ENCODE results near the gene TDO2.
"Not testable (repeated sequence)": the region's sequence is repeated elsewhere in the genome, so short reads cannot be mapped to it uniquely, and the experiment has no call there.

The TDO2 gene

DNA sequence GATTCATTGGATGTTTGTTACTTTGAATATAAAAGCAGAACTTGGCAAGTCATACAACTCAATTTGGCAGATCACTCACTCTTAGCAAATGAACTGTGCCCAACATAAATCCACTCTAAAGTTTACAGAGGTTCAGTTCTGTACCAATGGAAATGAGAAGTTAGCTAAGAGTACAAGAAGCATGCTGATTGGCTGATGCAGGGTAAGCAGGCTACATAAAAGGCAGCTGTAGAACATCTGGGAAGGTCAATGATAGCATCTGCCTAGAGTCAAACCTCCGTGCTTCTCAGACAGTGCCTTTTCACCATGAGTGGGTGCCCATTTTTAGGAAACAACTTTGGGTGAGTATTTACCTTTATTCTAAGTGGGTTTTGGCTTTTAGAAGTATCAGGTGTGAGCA is at the start of gene TDO2:
TSS of gene TDO2 (plus strand) at position 244 of the 400 bp plus-strand sequence. CDS start at position 307, 63 bp downstream.
- no peak for DNase-seq

DNA sequence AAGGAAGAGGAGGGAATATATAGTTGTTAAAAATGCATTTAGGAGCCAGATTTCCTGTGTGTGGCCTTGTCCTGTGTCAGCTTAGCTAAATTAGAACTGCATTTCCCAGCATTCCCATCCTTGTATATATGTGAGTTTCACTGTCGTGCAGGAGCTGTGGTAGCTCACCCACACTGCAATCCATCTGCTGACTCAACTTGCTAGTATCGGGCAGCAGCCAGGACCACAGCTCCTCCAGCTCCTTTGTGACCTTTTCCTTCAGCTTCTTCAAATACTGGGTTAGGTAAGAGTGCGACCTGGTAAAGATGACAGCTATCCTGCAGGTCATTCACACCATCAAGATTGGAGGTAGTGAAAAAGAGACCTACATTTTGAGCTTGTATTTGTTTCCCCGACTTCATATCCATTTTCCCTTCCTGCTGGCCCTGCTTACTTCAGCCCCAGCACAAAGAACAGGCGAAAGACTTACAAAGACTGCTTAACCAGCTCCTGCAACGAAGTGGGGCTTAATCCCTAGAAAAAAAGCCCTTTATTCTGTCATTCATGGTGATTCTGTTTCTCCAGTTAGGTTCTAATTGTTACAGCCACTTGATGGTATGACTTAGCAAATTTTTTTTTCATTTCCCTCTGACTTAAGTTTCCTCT is 48.8 kb upstream of the TDO2 start:
- DNase-seq: no peak

DNA sequence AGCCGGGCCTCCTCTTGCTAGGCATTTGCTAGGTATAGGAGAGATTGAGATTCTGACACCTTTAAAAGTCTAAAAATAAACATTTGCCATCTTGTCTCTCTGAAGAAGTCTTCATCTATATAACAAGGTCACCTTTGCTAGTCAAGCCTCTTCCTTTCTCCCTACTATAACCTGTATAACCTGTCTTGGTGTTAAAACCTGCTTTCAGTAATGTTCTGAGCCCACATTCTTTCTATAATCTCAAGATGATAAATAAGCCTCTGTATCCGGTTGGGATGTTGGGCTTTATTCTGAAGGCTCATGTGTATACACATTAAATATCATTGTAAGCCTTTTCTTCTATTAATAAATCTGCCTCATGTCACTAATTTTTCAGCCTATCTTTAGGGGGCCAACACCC is 47.6 kb upstream of the TDO2 start:
- DNase-seq: no peak

DNA sequence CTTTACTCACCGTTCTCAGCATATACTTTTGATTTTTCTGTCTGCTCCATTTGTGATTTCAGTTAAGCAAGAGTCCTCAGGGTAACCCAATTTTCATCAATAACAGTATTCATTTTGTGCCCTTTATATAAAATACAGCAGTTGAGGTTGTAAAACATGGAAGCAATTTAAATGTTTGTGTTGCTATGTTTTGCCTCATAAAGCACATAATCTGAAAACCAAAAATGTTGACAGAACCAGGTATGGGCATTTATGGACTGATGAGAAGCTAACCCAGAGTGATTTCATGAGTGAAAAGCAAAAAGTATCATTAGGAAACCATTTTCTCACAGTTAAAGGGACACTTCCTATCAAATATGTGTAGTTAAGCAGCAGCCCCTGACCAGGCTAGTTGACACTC is 37.3 kb upstream of the TDO2 start, which contains the start of gene ASIC5:
TSS of gene ASIC5 (minus strand) at position 101 of the 400 bp plus-strand sequence. CDS start at position 50, 51 bp downstream.
- no peak for DNase-seq

DNA sequence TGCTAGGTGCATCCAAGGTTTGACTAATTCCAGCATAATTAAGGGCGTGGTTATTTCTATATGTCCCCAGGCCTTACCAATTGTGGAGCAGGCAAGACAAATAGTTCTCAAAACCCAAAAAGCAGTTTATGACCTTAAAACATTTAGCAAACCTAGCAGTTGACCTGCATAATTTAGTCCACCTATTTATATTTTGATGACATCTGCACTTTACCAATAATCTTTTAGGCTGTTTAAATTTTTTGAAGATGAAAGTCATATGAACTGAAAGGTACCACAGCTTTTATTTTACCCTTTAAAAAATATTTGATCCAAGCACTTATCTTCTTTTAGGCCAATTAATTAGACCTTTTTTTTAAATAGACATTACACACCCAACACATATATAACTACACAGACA is 27.6 kb upstream of the TDO2 start:
- DNase-seq: no peak

DNA sequence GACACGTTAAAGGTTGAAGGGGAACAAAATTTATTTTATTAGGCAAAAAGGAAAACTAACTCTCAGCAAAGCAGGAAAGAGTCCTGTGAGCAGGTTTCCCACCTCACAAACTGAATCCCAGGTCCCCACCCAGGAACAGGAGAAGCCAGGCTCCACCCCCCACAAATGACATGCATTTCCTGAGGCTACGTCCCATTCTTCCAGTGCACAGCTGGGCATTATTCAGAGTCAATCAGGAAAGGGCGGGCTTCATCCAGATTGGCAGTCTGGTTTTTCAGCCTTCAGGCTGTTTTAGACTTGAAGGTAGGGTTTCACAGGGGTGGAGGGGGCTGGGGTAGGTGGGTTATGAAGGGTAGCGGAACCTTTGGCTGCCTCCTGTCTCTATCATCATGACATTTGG is 25.5 kb upstream of the TDO2 start:
- DNase-seq: no peak

DNA sequence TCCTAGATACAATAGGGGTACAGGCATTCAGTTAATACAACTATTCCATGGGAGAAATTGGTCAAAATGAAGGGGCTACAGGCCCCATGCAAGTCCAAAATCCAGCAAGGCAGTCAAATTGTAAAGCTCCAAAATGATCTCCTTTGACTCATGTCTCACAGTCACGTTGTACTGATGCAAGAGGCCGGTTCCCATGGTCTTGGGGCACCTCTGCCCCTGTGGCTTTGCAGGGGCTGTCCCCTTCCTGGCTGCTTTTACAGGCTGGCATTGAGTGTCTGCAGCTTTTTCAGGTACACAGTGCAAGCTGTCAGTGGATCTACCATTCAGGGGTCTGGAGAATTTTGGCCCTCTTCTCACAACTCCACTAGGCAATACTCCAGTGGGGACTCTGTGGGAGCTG is 24.9 kb upstream of the TDO2 start:
- no peak for DNase-seq

DNA sequence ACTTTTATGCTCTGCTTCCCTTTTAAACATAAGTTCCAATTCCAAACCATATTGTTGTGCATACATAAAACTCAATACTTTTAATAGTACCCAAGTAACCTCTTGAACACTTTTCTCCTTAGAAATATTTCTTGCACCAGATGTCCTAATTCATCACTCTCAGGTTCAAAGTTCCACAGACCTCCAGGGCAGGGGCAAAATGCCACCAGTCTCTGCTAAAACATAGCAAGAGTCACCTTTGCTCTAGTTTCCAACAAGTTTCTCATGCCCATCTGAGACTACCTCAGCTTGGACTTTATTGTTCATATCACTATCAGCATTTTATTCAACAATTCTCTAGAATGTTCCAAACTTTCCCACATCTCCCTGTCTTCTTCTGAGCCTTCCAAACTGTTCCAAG is 23.7 kb upstream of the TDO2 start:
- no peak for DNase-seq

DNA sequence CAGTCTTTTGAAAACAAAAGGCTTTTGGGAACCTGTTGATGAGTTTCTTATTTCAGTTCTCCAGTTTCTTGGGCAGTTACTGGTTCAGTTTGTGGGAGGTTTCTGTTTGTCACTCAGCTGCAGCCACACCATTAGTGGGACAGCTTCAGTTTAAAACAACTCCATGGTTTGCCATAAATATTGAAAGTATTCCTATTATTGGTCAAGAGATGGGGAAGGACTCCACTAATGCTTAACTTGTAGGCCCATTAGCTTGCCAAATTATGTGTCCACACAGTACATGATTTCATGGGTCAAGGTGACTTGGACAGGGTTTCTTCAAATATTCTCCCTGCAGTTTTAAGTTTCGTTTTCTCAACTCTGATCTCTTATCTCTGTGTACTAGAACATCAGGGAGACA is 21.9 kb upstream of the TDO2 start:
- DNase-seq: no peak

DNA sequence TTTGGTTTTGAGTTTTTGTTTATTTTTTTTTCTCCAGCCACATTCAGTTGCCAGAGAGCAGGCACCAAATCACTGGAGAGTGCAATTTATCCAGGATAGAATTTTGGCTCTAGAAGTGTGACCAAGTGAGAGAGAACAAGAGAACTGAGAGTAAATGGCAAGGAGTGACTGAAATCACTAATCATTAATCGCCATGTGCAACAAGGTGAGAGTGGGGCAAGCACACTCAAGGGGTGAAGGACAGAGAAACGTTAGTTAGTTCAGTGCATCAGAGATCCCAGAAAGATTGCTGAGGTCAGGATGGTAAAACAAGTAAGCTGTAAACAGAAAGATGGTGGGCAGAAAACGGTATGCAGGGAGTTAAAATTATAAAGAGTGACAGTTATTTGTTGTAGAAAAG is 19.6 kb upstream of the TDO2 start:
- DNase-seq: no peak

DNA sequence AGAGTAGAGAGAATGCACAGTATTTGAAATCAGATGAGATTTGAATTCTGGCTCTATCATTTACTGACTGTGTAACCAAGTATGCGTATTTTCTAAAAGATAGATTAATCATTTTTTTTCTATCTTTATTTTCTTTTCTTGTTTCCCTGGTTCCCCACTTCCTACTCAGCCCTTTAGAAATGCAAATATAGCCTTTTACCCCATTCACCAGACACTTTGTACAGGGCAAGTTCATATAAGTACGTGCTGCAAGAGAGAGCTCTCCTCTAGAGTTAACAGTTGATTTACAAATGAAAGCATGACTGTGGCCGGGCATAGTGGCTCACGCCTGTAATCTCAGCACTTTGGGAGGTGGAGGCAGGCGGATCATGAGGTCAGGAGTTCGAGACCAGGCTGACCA is 17.8 kb upstream of the TDO2 start:
- DNase-seq: no peak

DNA sequence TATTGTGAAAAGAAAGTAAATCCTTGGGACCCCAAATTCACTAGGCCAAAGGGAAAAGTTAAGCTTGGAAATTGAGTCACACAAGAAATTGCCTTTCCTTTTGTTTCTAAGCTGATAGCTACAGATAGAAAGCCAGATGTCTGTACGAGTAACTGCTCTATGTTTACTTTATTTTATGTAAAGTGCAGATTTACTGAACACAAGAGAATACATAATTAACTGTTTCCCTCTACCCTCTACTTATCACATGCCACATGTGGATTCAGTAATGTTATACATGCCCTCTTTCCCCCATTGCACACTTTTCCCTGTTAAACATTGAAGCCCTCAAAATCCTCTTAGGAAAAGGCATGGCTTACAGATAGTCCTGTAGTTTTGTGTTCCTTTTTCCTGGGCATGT is 16.5 kb upstream of the TDO2 start:
- no peak for DNase-seq

DNA sequence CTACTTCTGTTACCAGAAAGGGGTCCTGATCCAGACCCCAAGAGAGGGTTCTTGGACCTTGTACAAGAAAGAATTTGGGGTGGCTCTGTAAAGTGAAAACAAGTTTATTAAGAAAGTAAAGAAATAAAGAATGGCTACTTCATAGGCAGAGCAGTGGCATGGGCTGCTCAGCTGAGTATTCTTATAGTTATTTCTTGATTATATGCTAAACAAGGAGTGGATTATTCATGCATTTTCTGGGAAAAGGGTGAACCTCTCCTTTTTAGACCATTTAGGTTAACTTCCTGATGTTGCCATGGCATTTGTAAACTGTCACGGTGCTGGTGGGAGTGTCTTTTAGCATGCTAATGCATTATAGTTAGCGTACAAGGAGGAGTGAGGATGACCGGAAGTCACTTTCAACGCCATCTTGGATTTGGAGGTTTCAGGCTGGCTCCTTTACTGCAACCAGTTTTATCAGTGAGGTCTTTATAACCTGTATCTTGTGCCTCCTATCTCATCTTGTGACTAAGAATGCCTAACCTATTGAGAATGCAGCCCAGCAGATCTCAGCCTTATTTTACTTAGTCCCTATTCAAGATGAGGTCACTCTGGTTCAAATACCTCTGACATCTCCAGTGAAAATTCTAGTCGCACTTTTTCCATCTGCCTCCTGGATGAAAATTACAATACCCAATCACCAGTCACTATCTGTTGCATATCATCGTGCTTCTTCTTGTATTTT is 15.5 kb upstream of the TDO2 start:
- no peak for DNase-seq

DNA sequence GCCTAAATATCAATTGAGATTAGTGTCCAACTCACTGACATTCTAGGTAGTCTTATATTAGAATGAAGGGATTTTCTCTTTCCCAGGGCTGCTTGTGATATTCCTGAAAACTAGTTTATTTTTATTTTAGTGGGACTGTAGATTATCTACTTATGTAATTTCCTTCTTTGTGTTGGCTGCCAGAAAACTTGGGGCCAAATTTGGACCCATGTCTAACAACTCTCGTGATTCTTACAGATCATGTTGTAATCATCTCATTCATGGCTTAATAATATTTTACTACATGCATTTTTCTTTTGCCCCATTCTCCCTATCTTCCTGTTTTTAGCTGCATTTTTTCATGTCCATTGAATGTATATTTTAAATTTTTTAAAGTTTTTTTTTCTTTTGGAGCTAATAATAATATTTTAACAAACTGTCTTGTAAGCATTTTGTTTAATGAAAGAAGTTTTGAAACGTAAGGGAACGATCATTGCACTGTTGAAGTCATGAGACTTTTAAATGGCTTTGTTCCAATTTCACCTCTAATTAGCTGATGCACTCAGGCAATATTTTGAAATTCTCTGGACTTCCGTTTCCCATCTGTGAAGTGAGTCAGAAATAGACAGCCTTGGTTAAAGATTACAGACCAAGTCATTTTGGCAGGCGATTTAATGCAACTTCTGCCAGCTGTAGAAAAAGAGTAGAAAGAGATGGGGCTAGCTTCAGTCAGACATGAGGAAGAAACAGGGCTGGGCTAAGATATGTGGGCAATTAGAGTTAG is 14.3 kb upstream of the TDO2 start:
- DNase-seq: no peak

DNA sequence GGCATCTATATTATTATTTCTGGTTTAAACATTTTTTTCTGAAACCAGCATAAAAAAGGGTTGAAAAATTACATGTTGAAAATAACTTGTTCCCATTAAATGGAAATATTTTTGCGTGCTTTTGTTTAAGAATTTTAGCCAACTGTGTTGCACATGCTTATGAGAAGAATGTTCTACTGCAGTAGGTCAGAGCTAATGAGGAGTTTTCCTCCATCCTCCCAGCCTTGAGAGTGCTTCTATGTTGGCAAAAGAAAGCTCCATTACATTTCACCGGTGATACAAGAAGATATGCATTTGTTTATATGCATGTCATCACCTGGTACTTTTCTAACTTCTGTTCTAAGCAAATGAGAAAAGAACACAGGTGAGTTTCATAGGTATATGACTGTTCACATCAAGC is 13.6 kb upstream of the TDO2 start:
- DNase-seq: no peak

DNA sequence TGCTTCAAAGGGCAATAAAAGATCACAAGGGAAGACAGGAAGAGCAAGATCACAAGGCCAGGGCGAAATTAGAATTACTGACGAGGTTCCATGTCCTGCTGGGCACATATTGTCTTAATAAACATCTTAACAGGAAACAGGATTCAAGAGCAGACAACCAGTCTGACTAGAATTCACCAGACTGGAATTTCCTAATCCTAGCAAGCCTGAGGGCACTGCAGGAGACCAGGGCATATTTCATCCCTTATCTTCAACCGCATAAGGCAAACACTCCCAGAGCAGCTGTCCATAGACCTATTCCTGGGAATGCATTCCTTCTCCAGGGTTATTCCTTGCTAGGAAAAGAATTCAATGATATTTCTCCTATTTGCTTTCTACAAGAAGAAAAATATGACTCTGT is 12.4 kb upstream of the TDO2 start:
- DNase-seq: no peak

DNA sequence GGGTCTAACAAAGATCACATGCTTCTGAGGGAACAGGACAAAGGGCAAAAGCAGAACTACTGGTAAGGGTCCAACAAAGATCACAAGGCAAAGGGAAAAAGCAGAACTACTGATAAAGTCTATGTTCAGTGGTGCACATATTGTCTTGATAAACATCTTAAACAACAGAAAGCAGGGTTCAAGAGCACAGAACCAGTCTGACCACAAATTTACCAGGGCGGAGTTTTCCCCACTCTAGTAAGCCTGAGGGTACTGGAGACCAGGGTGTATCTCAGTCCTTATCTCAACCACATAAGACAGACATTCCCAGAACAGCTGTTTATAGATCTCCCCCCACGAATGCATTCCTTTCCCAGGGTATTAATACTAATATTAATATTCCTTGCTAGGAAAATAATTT is 5.1 kb upstream of the TDO2 start:
- DNase-seq: not testable (repeated sequence)

DNA sequence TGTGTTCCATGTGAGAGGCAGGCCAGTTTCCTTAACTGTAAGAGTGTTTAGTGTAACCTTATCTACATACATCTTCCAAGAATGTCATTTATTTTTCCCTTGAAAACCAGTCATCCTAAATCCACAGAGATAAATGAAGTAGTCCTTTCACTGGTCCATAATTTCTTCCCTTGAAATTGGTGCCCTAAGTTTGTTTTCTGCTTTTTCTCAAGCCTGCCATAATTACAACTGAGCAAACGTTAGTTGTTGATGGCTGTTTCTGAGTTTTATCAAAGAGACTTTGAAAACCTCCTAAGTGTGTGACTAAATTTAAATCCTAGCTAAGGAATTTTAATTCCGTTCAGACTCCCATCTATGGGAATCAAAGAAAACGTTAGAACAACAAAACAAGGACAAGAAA is 3.6 kb upstream of the TDO2 start:
- DNase-seq: no peak

DNA sequence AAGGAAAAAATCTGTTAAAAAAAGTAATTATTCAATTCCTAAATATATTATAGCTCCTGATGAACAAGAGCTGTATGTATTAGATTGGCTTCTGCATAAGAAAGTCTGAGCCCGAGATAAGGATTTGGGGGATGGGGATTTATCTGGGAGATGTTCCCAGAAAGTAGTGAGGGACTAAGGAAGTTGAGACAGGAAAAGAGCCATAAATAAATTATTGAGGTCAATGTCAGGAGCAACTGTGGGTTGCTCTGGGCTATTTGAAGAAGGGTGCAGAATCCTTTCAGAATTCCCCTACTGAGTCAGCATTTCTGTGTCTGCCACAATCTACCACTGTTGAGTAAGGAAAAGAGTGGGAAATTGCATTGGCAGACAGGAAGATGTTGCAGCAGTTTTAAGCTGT is 3.1 kb upstream of the TDO2 start:
- no peak for DNase-seq

DNA sequence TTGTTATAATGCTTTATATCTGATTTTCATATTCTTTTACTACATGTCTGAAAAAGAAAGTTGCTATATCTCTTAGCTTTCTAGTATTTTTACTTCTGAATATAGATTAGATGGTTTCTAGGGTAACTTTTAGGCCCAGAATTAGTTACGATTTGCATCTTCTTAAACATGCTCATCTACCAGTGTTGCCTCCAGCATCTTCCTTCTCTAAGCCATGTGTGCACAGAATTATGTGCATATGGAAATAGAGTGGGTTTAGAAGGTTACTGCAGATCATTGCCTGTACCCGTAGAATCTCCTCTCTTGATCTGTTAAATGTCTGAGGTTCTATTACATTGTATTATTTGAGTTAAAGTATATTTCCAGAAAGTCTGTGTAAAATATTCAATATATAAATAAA is 2.5 kb upstream of the TDO2 start:
- no peak for DNase-seq

DNA sequence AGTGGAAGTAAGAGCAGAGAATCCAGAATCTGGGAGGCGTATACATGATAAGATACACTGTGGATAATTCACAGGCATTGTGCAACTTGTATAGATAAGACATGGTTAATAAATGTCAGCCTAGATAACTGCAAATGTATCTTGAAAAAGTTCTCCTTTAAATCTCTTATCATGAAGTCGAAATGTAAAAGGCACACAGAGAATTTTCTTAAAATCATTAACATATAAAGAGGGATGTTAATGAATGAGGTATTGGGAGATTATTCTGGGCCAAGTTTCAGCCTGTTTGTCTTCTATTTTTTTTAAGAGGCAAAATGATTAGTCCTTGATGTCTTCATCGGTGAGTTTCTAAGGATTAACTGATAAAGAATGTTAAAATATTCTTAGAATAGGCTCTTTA is 835 bp downstream of the TDO2 start:
- DNase-seq: no peak

DNA sequence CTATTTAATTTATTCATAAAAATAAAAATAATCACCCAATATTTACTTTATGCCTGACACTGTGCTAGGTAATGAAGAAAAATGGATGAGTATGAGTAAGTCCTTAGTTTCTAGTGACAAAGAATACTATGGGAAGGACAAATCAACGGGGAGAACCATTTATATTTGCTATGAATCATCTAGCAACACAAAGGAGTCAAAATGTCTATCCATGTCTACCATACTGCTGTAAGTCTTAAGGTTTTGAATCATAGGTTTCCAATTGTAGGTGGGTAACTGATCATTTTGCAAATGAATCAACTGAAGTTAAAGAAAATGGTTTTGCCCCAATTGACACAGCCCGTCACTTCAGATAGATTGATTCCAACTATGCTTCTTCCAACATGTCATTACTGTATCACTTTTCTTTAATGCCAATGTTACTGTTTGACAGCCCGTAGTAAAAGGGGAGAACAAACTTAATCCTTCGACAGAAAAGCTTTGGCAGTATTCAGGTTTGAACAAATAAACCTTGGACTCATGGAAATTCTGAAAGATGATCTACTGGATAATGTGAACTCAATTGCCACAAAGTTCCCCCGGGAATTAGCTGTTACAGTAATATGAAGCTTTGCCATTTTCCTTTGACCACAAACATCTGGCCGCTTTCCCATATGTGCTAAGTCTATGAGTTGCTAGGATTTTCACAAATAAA is 3.2 kb downstream of the TDO2 start:
- DNase-seq: no peak

DNA sequence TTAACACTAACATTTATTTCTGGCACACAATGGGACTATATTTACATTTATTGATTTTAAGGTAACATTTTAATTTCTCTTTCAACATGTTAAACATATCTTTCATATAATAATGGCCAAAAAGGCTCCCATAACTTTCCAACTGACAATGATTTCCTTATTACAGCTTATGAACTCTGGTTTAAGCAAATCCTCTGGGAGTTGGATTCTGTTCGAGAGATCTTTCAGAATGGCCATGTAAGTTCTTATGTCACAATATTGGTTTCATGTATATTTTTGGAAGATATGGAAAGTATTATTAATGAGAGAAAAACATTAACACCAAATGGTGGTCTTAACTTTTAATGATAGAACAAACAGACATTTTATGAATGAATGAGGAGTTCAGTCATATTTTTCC is 4.1 kb downstream of the TDO2 start:
- DNase-seq: no peak

Data from NCI-H510A treated with DMSO at 0.1 percent for 48 hours (cell line).